ENCODE measurements around the gene SEC24D.

The SEC24D gene

DNA sequence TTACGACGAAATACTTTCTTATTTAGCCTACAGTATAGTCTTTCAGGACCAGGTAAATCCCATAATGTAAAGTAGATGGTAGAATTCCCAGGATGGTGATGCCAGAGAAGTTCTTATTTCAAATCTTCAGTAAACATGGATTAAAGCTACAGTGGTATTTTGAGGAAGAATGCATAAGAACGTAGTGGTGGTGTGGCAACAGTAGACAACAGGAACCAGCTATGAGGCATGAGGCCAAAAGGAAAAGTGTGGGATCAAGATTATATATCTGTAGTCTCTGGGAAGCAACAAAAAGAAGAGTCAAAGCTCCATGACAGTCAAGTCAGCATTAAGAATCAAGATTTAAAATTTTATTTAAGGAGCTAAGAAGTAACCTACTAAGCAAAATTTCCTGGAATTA, 90.6 kb downstream of the SEC24D start:
- DNase-seq = no peak

DNA sequence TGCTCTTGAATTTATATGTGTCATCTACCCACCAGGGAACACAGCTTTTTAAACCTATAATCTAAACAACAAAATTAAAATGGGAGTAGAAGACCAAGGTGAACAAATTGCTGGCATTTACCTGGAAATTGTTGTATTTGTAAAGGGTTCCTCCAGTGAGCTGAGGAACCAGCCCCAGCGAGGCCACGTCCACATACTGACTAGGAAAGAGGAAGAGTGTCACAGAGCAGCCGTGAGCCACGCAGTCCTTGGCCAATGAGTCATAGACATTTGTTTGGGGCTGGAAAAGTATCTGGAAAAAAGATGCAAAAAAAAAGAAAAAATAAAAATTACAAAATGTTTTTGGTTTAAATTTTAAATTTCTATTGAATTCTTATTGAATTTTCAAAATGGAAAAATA, 92.1 kb downstream of the SEC24D start:
- no peak for DNase-seq

DNA sequence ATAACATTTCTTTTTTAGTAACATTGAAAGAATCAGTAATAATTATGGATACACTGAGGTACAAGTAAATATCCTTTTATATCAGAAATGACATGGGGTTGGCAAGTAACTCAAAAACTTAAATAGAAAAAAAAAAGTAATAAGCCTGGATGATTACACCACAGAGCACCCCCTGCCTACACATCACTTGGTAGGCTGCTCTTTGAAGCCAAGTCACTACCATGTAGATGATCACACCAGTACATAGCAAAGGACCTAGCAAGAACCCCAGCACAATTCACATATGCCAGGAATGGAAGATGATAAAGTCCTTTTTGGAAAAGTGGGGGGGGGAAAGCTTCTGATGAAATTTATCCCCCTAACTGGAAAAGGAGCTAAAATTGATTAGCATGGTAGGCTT, 93.9 kb downstream of the SEC24D start:
- DNase-seq = no peak

DNA sequence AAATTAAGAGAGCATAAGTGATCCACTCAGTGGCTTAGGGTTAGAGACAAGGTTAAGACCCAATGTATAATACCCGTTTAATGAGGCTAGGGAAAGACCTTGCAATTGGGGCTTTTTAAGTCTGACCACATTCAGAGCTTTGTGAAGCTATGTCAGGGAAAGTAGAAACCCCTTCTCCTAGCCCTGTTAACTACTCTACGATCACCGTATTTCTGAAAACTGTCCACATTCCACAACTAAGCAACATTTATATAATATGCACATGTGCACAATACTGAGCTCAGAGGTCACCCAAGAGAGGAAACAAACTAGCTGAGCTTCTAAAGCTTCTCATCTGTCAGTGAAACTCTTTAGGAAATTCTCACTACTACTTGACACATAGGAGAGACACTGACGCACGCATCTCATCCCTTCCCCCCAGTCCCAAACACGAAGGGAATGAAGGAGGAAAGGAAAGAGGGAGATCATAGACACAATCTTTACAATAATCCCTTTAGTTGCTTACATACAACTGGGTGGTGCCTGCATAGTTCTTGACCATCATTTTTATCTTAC, 94.5 kb downstream of the SEC24D start:
- no peak for DNase-seq

DNA sequence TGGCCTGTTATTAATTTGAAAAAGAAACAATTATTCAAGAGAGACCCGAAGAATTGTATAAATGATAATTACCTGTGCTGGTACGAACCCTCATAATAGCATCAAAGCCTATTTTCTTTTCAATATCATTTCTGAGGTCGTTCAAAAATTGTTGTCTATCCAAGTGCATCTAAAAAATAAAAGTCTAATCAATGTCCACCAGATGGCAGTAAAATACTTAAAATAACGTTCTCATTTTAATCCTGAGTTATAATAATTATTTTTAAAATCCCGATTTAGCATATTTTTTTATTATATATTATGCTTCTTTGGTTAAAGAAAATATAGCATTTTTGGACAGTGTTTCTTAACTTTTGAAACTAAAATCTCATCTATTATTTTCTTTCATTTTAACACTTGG, 95.1 kb downstream of the SEC24D start:
- peak; percentile 1 for DNase-seq

DNA sequence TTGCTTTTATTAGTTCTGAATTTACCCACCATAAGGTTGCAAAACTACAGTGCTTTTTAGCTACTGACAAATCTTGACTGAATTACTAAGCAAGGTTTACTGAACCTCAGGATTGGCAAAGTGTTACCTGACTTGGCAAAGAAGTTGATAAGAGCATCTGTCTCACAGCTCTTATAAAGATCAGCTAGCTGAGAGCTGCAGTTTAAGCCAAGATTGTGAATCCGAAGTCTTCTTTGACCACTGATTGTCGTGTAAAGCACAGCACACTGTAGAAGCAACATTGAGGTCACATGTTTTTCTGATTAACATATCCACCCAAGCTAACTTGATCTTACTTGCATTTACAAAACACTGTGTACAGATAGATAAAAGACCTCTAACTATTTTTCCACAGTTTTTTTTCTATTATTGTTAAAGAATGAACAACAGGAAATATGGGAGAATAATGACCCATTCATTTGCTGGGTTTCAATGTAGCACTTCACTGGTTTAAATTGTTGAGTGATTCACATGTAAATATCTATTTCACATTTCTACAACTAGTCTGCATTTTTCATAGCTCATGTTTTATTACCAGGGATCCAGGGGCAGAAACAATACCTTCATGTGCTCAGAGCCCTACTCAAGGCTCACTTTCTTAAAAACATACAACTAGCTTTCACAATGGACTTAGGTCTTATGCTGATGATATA, 96.8 kb downstream of the SEC24D start:
- DNase-seq = no peak

DNA sequence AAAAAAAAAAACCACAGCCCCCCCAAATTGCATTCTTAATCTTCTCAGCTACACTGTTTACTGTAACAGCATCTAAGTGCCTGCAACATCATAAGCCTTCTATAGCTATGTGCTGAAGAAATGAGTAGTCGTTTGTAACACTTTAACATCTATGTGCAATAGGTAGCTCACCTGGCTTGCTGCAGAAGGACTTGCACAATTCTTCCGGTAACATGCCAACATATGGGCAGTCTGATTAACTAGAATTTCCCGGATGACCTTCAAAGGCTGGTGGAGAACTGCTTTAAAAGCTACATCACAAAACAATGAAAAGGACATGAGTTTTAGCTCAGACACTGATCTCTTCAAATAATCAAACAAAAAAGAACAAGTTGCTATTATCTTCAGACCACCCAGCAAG, 97.8 kb downstream of the SEC24D start:
- DNase-seq = no peak

DNA sequence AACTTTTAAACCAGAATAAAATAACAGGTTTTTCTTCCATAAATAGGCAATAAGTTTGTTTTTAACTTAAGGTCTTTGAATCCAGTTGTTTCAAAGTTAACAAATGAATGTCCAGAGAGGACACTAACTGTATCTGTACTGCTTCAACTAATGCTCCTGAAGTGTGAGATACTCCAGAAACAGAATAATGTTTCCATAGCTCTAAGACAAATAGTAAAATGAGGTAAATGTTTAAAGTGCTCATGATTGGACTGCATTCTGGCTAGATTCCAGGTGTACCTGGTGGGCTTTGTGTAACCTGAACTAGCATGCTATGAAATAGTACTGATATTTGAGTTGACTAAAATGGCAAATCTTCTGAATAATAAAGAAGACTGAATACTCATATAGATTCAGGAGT, 99.0 kb downstream of the SEC24D start:
- DNase-seq = no peak

DNA sequence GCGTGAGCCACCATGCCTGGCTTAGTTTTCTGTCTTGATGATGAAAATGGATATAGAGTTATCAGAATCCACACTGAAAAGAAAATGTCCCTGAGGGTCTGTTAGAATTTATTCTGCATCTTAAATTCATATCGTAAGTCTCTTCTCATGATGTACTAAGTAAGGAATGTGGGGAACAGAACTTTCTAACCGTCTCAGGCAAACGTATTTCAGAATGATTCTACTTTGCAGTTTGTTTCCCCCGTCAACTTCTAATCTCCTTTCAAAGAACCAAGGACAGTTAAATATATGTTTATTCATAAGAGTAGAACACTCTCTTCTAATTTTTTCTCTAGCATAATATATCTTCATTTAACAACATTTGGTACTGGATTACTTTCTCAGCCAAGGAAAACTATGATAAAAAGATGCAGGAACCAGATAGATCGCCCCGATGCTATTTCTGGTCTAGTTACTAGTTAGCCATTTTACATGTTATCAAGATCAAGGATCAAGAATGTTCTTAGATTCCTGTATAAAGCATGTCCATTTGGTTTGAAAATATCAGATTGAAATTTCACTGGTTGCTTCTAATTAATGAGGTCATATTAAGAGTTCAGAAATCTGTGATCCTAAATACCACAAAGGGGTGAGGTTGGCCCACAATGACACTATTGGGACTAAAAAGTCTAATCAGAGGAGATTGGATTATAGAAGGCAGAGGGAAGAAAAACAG, 101.3 kb downstream of the SEC24D start:
- no peak for DNase-seq

DNA sequence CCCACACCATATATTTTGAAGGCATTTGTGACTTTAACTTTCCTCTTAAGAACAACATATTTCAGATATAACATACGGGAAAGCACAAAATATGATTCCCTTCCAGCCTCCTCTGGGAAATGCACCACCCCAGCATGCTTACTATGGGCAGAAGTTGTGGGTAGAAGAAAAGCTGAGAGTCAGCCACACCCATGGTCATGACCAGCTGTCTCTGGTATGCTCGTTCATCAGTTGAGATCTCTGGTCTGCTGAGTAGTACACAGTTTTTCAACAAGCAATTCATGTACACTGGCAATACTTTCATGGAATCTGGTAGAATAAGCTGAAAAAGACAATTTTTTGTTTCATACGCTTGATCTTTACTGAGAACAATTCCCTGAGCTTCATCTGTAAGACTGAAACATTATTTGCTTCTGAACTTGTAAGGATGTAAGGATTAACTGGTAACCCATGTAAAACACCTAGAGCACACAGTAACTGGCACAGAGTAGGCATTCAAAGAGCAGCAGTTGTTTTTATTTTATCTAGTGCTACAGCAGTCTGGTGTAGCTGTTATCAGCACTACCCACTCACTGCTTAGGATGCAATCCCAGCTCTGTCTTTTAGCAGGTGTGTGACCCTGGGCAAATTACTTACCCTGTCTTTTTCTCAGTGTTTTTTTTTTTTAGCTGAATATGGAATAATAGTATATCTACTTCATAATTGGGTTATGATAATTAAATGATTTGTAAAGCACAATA, 103.2 kb downstream of the SEC24D start:
- DNase-seq = no peak

DNA sequence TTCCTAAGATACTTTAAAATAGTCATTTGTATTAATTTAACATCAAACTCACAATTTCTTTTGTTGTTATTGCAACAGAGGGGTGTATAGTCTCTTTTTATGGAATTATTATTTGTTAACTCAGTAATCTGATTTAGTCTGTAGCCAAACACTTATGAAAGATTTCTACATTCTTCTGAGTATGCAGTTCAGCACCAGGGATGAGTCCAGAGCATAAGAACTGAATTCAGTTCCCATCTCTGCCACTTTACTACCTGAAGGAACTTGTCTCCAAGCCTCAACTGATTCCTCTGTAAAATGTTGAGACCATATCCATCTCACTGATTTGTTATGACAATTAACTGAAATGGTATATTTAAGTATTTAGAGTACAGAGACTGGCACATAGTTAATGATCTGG, 105.2 kb downstream of the SEC24D start:
- no peak for DNase-seq

DNA sequence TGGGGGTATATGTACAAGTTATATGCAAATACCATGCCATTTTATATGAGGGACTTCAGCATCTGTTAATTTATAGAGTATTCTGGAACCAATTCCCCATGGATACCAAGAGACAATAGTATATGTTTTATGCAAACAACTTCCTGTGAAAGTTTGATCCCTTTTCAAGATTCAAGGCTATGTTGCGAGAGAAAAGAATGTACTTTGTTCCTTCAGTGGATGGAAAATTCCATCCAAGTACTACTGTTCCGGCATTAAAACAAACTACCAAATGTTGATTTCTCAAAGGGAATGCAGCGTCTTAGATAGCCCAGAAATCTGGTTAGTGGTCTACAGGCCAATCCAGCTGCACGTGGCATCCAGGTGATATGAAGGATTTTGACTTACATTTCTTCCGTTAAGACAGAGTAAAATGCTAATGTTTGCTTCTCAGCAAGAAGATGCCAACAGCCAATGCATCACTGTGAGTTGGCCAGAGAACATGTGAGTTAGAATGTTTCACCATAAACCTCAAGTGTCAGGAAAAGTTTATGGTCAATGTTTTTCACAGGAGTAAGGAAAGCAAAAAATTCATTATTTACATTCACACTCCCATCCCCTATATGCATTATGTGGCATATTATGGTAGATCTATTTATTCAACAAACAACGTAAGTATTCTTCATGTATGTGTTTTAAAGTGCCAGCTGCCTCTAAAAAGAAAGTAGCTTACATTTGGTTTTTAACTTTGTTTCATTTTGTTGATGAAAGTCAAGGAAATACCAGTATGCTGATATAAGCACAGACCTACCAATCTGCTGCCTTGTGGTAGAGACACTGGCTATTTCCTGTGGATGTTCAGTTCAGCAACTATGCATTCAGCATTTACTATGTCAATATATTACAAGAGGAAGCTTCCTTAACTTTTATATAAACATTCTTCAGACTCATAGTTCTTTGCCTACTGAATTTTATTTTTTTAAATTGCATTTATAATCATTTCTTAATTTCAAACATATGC, 106.3 kb downstream of the SEC24D start:
- DNase-seq = no peak

DNA sequence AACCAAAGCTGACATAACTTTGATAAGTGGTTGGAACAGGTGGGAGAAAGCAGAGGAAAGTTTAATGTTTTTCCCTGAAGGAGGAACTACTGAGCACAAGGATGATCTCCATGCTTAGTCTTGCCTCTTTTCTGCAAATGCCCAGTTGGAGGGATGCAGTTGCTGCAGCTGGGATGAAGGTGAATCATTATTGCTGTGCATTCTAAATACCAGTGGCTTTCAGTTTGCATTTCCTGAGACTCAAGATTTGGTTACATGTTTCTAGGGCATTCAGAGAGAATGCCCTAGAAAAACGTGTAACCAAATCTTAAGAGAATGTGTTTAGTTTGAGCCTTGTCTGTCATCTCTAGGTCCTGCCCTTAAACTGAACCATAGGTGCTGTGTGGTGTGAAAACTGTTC, 108.6 kb downstream of the SEC24D start:
- DNase-seq = no peak

DNA sequence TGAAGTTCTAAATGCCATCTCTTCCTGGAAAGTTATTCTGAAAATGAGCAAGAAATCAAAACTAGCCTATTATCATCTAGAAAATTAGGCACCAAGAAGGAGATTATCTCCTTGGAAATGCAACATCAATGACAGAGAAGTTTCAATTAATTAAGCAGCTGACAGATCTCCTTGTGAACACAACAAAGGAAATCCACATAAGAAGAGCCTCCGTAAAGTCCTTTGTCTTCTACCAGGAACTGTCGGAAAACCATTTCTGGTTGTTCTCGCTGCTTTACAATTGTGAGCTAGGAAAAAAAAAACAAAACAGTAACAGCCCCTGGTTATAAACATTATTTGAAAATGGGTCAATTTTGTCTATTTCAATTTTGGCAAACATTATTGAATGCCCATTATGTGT, 112.6 kb downstream of the SEC24D start:
- no peak for DNase-seq

DNA sequence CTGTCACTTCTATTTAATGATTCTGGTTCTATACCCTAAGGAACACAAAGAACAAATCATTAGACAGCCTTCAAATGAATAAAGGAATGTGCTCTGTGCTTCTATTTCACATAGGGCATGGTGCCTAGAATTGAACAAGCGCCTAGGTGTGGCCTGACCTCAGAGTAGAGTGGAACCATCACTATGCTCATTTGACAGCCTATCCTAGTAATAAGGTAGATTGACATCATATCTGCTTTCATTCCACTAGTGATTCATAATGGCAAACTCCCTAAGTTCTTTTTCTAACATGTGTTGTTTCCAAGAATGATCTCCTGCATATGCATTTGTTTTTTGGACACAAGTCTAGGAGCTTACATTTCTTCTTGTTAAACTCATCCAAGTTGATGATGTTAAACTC, 114.2 kb downstream of the SEC24D start:
- DNase-seq = no peak

DNA sequence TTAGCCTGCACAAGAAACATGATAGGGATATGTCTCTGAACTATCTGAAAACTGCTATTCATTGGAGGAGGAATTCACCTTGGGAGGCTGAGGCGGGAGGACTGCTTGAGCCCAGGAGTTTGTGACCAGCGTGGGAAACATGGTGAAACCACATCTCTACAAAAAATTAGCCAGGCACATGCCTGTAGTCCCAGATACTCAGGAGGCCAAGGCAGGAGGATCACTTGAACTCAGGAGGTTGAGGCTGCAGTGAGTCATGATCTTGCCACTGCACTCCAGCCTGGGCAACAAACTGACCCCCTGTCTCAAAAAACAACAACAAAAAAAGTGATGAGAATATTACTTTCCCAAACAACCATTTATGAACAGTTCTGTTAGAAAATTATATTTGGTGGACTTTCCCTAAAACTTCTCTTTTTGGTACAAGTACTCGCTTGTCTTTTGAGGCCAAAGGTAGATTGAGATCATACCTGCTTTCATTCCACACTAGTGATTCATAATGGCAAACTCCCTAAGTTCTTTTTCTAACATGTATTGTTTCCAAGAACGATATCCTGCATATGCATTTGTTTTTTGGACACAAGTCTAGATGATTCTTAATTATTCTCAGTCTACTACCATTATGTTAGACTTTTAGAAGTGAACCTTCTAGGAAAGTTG, 117.3 kb downstream of the SEC24D start:
- no peak for DNase-seq

DNA sequence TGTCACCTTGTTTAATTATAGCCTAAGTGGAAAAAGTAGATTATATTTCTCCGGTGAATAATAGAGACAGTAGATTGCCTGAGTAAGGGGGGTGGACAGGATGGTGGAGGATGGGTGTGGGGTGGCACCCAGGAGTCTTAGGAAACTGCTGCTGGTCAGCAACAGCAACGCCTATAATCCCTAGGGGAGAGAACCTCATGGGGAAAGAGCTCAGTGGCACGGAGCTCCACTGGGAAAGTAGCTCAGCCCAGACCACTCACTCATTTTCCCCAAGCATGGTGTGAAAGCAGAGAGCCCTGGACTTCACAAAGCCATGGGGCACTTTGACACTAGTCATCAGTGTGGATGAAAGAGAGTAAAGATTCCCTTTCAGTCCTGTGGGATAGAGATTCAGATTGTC, 119.6 kb downstream of the SEC24D start:
- no peak for DNase-seq

DNA sequence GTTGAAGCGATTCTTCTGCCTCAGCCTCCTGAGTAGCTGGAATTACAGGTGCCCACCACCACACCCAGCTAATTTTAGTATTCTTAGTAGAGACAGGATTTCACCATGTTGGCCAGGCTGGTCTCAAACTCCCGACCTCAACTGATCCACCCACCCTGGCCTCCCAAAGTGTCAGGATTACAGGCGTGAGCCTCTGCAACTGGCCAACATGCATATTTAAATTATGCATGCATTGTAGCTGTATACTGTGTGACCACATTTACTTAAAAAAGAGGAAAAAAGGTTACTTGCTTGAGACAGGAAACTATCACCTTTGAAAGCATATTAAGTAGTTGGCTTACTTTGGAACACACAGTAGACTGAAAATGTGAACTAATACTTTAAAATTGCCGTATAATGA, 121.2 kb downstream of the SEC24D start:
- no peak for DNase-seq

DNA sequence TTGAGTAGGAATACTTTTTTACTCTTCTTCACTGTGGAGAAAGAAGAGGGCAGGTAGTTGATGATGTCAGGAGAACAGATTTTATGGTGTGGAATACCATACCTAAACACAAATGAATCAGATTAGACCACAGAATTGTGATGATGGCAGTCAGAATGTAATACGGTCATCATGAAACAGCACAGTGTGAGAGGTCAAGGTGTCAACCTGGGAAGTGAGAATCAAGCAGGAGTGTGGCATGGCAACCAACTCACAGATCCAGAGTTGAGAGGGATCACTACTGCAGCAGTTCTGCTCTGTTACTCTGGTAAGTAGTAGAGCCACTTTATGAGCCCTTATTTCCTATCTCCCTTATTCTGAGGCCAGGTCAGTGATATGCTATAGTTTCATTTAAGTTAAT, 123.1 kb downstream of the SEC24D start:
- no peak for DNase-seq

DNA sequence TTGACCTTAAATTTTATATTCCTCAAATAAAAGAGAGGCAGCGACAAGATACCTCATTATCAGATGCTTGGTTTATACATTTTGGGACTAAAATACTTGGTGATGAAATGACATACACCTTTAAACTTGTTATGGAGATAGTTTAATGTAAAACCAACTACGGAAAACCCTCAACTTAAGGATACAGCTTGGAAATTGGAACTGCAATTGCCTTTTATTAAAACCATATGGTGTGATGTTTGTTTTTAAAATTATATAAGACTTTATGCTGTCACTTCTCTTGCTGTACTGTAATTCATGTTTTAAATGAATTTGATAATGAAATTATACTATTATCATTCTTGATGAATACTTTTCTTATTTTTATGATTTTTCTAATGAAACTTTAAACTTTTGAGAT, 124.9 kb downstream of the SEC24D start:
- DNase-seq = no peak

DNA sequence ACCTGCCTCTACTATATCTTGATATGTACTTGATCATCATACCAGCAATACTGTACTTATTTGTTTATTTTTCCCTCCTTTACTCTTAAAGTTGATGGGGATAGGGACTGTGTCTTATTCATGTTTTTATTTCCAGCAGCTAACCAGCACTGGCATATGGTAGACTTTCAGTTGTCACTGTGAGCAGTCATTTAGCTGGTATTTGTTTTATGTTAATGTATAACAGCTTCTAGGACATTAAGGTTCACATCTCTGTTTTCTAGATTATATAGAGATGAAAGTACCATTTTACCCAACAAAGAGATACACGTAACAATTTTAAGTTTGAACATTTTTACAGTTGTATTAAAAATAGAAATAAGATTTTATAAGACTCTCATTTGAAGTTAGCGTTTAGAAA, 132.8 kb downstream of the SEC24D start:
- no peak for DNase-seq
